HepG2 (cell line): Measurements from ENCODE around the gene DNAI4.

ENCODE experiments used
- TF ChIP-seq, protein P1 (sequence below): sonication (generic); formaldehyde crosslinking; IDR thresholded peaks from 2 replicates; pipeline ENCODE4 v1.4.0; 2020; ENCODE audit warnings: missing genetic modification reagents
- TF ChIP-seq, protein P2 (sequence below): sonication (generic); formaldehyde crosslinking; IDR thresholded peaks from 2 replicates; pipeline ENCODE4 v1.5.0; 2020; ENCODE audit warnings: mild to moderate bottlenecking, missing genetic modification reagents, moderate library complexity

DNA sequence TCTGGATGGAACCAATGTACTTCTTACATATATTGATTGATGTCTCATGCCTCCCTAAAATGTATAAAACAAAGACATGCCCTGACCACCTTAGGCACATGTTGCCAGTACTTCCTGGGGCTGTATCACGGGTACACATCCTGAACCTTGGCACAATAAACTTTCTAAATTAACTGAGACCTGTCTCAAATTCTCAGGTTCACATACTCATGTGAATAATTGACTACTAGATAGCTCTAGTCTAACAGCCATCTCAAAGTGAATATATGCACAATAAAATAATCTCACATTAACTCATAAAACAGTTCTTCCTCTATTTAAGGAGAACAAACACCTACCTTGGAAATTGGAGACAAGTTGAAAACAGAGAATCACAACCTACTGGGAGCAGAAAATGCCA is 5.6 kb downstream of the DNAI4 start:
- TF ChIP-seq, protein P1, sequence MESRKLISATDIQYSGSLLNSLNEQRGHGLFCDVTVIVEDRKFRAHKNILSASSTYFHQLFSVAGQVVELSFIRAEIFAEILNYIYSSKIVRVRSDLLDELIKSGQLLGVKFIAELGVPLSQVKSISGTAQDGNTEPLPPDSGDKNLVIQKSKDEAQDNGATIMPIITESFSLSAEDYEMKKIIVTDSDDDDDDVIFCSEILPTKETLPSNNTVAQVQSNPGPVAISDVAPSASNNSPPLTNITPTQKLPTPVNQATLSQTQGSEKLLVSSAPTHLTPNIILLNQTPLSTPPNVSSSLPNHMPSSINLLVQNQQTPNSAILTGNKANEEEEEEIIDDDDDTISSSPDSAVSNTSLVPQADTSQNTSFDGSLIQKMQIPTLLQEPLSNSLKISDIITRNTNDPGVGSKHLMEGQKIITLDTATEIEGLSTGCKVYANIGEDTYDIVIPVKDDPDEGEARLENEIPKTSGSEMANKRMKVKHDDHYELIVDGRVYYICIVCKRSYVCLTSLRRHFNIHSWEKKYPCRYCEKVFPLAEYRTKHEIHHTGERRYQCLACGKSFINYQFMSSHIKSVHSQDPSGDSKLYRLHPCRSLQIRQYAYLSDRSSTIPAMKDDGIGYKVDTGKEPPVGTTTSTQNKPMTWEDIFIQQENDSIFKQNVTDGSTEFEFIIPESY (CRISPR knock-in tag), result no peak
- TF ChIP-seq, protein P2, sequence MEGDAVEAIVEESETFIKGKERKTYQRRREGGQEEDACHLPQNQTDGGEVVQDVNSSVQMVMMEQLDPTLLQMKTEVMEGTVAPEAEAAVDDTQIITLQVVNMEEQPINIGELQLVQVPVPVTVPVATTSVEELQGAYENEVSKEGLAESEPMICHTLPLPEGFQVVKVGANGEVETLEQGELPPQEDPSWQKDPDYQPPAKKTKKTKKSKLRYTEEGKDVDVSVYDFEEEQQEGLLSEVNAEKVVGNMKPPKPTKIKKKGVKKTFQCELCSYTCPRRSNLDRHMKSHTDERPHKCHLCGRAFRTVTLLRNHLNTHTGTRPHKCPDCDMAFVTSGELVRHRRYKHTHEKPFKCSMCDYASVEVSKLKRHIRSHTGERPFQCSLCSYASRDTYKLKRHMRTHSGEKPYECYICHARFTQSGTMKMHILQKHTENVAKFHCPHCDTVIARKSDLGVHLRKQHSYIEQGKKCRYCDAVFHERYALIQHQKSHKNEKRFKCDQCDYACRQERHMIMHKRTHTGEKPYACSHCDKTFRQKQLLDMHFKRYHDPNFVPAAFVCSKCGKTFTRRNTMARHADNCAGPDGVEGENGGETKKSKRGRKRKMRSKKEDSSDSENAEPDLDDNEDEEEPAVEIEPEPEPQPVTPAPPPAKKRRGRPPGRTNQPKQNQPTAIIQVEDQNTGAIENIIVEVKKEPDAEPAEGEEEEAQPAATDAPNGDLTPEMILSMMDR (CRISPR knock-in tag), result no peak
